Gastroesophageal sphincter (tissue), 4 donors: ENCODE data around the gene AK5. TPM values are rescaled to one million over a fixed set of nuclear protein-coding genes. Genes with fewer than 3 reads are reported as not detected.

Source experiments
- ATAC-seq: fragments of 150-250 bp; one replicate; pipeline ENCODE4 v1.9.1; 2016; ENCODE audit warnings: mild to moderate bottlenecking, moderate library complexity
- H3K27ac ChIP-seq, 4 donors: fragments of 200-600 bp; sonication (generic) in 3 of 4; 1 replicate in 3 of 4; 2 replicates in 1 of 4; pipeline ENCODE4 v1.5.1; 2016 to 2019
- H3K27me3 ChIP-seq: fragments of 200-600 bp; sonication (generic); one replicate; pipeline ENCODE4 v1.5.1; 2019
- H3K36me3 ChIP-seq, 2 donors: fragments of 200-600 bp; sonication (generic); one replicate each; pipeline ENCODE4 v1.5.1; 2019; ENCODE audit warnings: control low read depth in 1 of 2
- H3K4me1 ChIP-seq, 3 donors: fragments of 200-600 bp; sonication (generic); 1 replicate in 2 of 3; 2 replicates in 1 of 3; pipeline ENCODE4 v1.5.1; 2016 to 2019; ENCODE audit warnings: control low read depth in 2 of 3
- H3K4me3 ChIP-seq, 2 donors: fragments of 200-600 bp; sonication (generic); one replicate each; pipeline ENCODE4 v1.5.1; 2019; ENCODE audit warnings: mild to moderate bottlenecking in 1 of 2, moderate library complexity in 1 of 2
- H3K9me3 ChIP-seq, 3 donors: fragments of 200-600 bp; sonication (generic); one replicate each; pipeline ENCODE4 v1.5.1; 2017 to 2019; ENCODE audit warnings: control low read depth in 2 of 3
- EP300 ChIP-seq: sonication (generic); formaldehyde crosslinking; IDR thresholded peaks from one replicate; pipeline ENCODE4 v1.6.1; 2017; ENCODE audit warnings: antibody characterized with exemption, mild to moderate bottlenecking
- POLR2A ChIP-seq, 2 donors: fragments of 450-650 bp; IDR thresholded peaks; one replicate each; pipeline ENCODE4 v1.6.1; 2017; ENCODE audit warnings: antibody characterized with exemption in 2 of 2, mild to moderate bottlenecking in 2 of 2, moderate library complexity in 1 of 2
- POLR2AphosphoS5 ChIP-seq: sonication (generic); formaldehyde crosslinking; IDR thresholded peaks from one replicate; pipeline ENCODE4 v1.6.1; 2017; ENCODE audit warnings: antibody characterized with exemption
- WGBS, 2 donors: methylation state at CpG; one replicate each; pipeline ENCODE4 v1.1.5; 2018; ENCODE audit warnings: low coverage in 1 of 2; 5-methylcytosine and 5-hydroxymethylcytosine counted together
- total RNA-seq, 4 donors: library from RNA; depleted of rRNA; stranded (reverse); fragments of >200 nt; gene quantifications; one replicate each; pipeline ENCODE4 v1.1.0, GENCODE V29; 2016
- TF ChIP-seq, protein P1 (sequence below), 4 experiments: fragments of 200-600 bp in 2 of 4; fragments of 450-650 bp in 2 of 4; sonication (generic) in 1 of 4; IDR thresholded peaks; one replicate each; pipeline ENCODE4 v1.5.1; 2017 to 2019; ENCODE audit warnings: antibody characterized with exemption in 4 of 4, mild to moderate bottlenecking in 2 of 4, moderate library complexity in 2 of 4

Gene AK5, protein sequence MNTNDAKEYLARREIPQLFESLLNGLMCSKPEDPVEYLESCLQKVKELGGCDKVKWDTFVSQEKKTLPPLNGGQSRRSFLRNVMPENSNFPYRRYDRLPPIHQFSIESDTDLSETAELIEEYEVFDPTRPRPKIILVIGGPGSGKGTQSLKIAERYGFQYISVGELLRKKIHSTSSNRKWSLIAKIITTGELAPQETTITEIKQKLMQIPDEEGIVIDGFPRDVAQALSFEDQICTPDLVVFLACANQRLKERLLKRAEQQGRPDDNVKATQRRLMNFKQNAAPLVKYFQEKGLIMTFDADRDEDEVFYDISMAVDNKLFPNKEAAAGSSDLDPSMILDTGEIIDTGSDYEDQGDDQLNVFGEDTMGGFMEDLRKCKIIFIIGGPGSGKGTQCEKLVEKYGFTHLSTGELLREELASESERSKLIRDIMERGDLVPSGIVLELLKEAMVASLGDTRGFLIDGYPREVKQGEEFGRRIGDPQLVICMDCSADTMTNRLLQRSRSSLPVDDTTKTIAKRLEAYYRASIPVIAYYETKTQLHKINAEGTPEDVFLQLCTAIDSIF
- 1 to 10 TPM in 3 of 4 donors, under 1 TPM in 1; 0.67 to 5.3 (median 2.7) TPM for total RNA-seq

DNA sequence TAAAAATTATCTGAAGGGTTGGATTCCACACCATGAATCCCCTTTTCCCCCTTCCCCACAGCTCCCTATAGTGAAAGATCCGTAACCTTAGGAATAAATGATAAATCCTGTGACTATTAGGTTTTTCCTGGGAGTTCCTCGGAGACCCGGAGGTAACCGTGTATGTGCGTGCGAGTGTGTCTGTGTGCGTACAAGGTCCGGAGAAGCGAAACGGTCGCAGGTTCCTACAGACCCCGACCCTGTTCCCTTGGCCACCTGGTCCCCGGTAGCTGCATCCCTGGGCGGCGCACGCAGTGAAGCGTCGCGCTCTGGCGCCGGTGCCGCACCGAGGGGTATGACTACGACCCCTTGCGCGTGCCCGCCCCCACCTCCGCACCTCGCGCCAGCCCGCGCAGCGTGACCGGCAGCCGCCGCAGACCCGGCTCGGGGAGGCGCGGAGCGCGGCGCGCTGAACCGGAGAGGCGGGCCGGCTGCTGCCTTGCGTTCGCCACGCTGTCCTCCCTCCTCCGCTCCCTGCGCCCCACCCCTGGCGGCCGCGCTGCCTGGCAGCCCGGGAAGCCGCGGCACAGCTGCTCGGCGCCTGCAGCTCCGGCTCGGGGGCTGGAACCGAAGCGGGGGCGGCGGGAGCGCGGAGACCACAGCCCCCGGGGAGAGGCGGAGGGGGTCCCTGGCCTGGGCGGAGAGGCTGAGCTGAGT, at the start of gene AK5:
TSS of gene AK5 (plus strand) at position 529 of the 696 bp plus-strand sequence. CDS start 295 bp downstream, outside the sequence.
- H3K36me3 ChIP-seq = no peaks in the 10 kb centered on the region
- peaks cover 67% of the 10 kb centered on the region for H3K27me3 ChIP-seq
- H3K4me3 ChIP-seq = peak within 1 kb of the TSS; percentile 44 to 62
- H3K9me3 ChIP-seq = no peaks in the 10 kb centered on the region
- H3K4me1 ChIP-seq = peaks cover 0 to 19% (median 8%) of the 10 kb centered on the region in 3 donors
- TF ChIP-seq EP300 (no peak), POLR2AphosphoS5 (no peak), POLR2A (IDR thresholded peaks at IDR 0.05) (no peak)
- TF ChIP-seq, protein P1, sequence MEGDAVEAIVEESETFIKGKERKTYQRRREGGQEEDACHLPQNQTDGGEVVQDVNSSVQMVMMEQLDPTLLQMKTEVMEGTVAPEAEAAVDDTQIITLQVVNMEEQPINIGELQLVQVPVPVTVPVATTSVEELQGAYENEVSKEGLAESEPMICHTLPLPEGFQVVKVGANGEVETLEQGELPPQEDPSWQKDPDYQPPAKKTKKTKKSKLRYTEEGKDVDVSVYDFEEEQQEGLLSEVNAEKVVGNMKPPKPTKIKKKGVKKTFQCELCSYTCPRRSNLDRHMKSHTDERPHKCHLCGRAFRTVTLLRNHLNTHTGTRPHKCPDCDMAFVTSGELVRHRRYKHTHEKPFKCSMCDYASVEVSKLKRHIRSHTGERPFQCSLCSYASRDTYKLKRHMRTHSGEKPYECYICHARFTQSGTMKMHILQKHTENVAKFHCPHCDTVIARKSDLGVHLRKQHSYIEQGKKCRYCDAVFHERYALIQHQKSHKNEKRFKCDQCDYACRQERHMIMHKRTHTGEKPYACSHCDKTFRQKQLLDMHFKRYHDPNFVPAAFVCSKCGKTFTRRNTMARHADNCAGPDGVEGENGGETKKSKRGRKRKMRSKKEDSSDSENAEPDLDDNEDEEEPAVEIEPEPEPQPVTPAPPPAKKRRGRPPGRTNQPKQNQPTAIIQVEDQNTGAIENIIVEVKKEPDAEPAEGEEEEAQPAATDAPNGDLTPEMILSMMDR (IDR thresholded peaks at IDR 0.05) = no peak
- WGBS, 2 donors = 17 to 60% methylated on average over 1 to 7 of the region's 71 CpGs
- ATAC-seq = peak; percentile 72
- peak within 1 kb of the TSS in 1 of 4 donors; percentile 35 for H3K27ac ChIP-seq

DNA sequence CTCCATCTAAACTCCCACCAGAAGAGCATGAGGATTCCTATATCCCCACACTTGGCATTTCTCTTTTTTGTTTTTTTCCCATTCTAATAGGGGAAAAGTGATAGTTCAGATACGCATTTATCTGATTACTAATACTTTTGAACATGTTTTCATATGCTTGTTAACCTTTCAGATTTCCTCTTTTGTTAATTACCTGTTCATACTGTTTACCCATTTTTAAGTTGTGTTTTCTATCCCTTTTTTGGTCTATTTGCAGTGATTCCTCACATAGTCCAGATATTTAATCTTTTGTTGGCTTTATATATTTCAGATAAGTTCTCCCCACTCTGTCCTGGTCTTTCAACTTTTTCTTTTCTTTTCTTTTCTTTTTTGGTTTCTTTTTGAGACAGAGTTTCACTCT, 49.0 kb upstream of the AK5 start:
- Histone ChIP-seq H3K27ac (no peak overlapping the region), H3K27me3 (no peaks in the 10 kb centered on the region), H3K4me3 (no peak overlapping the region), H3K36me3 (no peaks in the 10 kb centered on the region), H3K9me3 (peaks cover 0 to 10% (median 0%) of the 10 kb centered on the region in 3 donors), H3K4me1 (no peaks in the 10 kb centered on the region)
- TF ChIP-seq, protein P1 (IDR thresholded peaks at IDR 0.05) = no peak
- TF ChIP-seq POLR2A (IDR thresholded peaks at IDR 0.05) = no peak
- no peak for TF ChIP-seq EP300
- TF ChIP-seq POLR2AphosphoS5 = no peak
- WGBS, 2 donors = 86 to 91% methylated on average over 1 of the region's 1 CpG
- no peak for ATAC-seq

DNA sequence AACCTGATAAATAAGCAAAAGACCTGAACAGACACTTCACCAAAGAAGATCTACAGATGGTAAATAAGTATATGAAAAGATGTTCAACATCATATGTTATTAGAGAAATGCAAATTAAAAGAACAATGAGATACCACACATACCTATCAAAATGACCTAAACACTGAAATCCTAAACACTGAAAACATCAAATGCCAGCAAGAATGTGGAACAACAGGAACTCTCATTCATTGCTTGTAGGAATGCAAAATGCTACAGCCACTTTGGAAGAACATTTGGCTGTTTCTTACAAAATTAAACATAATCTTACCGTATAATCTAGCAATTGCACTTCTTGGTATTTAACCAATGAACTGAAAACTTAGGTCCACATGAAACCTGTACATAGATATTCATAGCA, 47.7 kb upstream of the AK5 start:
- 88% methylated on average over 1 of the region's 1 CpG for WGBS, 2 donors
- Histone ChIP-seq H3K4me3 (no peak overlapping the region), H3K36me3 (no peaks in the 10 kb centered on the region), H3K9me3 (peaks cover 0 to 10% (median 0%) of the 10 kb centered on the region in 3 donors), H3K27me3 (peaks cover 2% of the 10 kb centered on the region), H3K4me1 (no peaks in the 10 kb centered on the region), H3K27ac (no peak overlapping the region)
- no peak for TF ChIP-seq POLR2A (IDR thresholded peaks at IDR 0.05)
- TF ChIP-seq EP300 = no peak
- TF ChIP-seq, protein P1 (IDR thresholded peaks at IDR 0.05) = no peak
- no peak for TF ChIP-seq POLR2AphosphoS5
- no peak for ATAC-seq

DNA sequence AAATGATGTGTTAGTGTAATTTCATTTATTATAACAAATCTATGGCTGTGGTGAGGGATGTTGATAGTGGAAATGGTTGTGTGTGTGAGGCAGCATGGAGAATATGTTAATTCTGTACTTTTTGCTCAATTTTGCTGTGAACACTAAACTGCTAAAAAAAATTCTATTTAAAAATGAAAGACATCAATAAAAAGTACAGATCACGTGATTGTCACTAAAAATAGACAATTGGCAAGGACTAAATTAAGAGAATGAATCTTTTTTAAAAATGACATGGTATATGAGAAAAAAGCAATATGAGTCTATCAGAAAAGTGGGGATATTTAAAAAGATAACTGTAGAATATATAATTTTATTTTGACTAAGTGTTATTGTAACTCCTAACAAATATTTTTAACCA, 46.9 kb upstream of the AK5 start:
- WGBS, 2 donors = 38 to 65% methylated on average over 1 of the region's 1 CpG
- Histone ChIP-seq H3K4me1 (no peaks in the 10 kb centered on the region), H3K4me3 (no peak overlapping the region), H3K36me3 (no peaks in the 10 kb centered on the region), H3K9me3 (peaks cover 0 to 10% (median 0%) of the 10 kb centered on the region in 3 donors), H3K27me3 (peaks cover 4% of the 10 kb centered on the region), H3K27ac (no peak overlapping the region)
- TF ChIP-seq EP300 (no peak), POLR2AphosphoS5 (no peak)
- TF ChIP-seq, protein P1 (IDR thresholded peaks at IDR 0.05) = no peak
- no peak for ATAC-seq
